MCF 10A (cell line): ENCODE results near the gene ADCY4. TPM values are rescaled to one million over a fixed set of nuclear protein-coding genes. Genes with fewer than 3 reads are reported as not detected.

Experiments used
- BruUV-seq: library from RNA; stranded (reverse); fragments of 400-500 nt; replicated peaks from 2 replicates; lab custom pipeline; 2021; lab: Mats Ljungman, UMichigan
- CTCF ChIA-PET: fragments of 300-600 bp; sonication (Branson Sonifier 250); formaldehyde crosslinking; extraction: SDS; loops from one replicate; lab custom pipeline; 2021; ENCODE audit warnings: antibody characterized with exemption, inconsistent platforms; lab: Yijun Ruan, JAX
- POLR2A ChIA-PET: fragments of 300-600, 350-650 bp; sonication (Branson Sonifier 250); formaldehyde crosslinking; extraction: SDS; loops from one replicate; lab custom pipeline; 2020; ENCODE audit warnings: antibody characterized with exemption, inconsistent platforms; lab: Yijun Ruan, JAX
- DNase-seq: peaks from one replicate; pipeline ENCODE4 v3.0.0-alpha.2; 2018; ENCODE audit not compliant: unreplicated experiment
- H3K27ac Mint-ChIP-seq: one replicate; pipeline ENCODE4 v1.8.0; 2022; ENCODE audit warnings: mild to moderate bottlenecking, low read depth, mixed read lengths; ENCODE audit not compliant: unreplicated experiment
- H3K27me3 Mint-ChIP-seq: one replicate; pipeline ENCODE4 v1.8.0; 2022; ENCODE audit warnings: mixed read lengths; ENCODE audit not compliant: insufficient read depth, unreplicated experiment
- H3K36me3 Mint-ChIP-seq: one replicate; pipeline ENCODE4 v1.8.0; 2022; ENCODE audit warnings: mild to moderate bottlenecking, moderate library complexity, mixed read lengths; ENCODE audit not compliant: insufficient read depth, unreplicated experiment
- H3K4me1 Mint-ChIP-seq: one replicate; pipeline ENCODE4 v1.8.0; 2022; ENCODE audit warnings: mixed read lengths; ENCODE audit not compliant: insufficient read depth, unreplicated experiment
- H3K4me3 Mint-ChIP-seq: one replicate; pipeline ENCODE4 v1.8.0; 2022; ENCODE audit warnings: mild to moderate bottlenecking, moderate library complexity, mixed read lengths; ENCODE audit not compliant: unreplicated experiment
- H3K9me3 Mint-ChIP-seq: one replicate; pipeline ENCODE4 v1.8.0; 2022; ENCODE audit warnings: mixed read lengths; ENCODE audit not compliant: unreplicated experiment
- intact Hi-C: fragments of 100-400 bp; cut with micrococcal nuclease; formaldehyde crosslinking; loops from 2 replicates; pipeline ENCODE4 v1.14.1; 2022
- total RNA-seq: library from RNA; stranded (reverse); gene quantifications from 2 replicates; pipeline ENCODE4 v1.2.3, GENCODE V29; 2022
- TF ChIP-seq, protein P1 (sequence below): fragments of 200-600 bp; IDR thresholded peaks from one replicate; pipeline ENCODE4 v1.8.0; 2022; ENCODE audit warnings: antibody characterized with exemption, mild to moderate bottlenecking; ENCODE audit not compliant: unreplicated experiment

Gene ADCY4
- total RNA-seq, 1 experiment from 2014 or later, result not detected

DNA sequence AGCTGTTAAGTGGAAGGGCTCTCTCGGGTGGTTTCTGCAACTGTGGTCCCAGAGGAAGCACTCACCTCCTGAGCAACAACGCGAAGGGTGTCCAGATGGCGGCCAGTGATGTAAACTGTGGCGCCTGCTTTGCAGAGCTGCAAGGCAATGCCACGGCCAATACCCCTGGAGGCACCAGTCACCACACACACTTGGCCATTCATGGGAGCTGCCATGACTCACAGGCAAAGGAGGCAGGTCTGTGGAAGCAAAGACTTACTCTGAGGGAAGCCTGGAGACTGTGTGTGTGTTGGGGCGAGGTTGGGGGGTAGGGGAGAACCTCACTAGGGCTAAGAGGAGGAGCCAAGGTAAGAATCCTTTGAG lies 36.0 kb downstream of the ADCY4 start:
- H3K27ac Mint-ChIP-seq, result peak overlapping the region; percentile 78
- no TSS peak for BruUV-seq
- H3K4me1 Mint-ChIP-seq, result peaks cover 33% of the 10 kb centered on the region
- peak overlapping the region; percentile 95 for H3K4me3 Mint-ChIP-seq
- ChIA-PET POLR2A (interaction anchor here (0.5 to 7.6 kb wide), 31 partner anchors 8 to 190 kb away, joined by 3 to 187 read pairs (median 5); partner anchors contain the start of genes CHMP4A, CIDEB, EMC9 and GMPR2), CTCF (interaction anchor here (1.0 to 11.2 kb wide), 10 partner anchors 9 to 256 kb away, joined by 3 to 414 read pairs (median 33); partner anchors contain the start of genes CHMP4A, CIDEB, GMPR2 and LTB4R)
- H3K9me3 Mint-ChIP-seq, result no peaks in the 10 kb centered on the region
- no peaks in the 10 kb centered on the region for H3K27me3 Mint-ChIP-seq
- DNase-seq, result peak; percentile 91
- TF ChIP-seq, protein P1, sequence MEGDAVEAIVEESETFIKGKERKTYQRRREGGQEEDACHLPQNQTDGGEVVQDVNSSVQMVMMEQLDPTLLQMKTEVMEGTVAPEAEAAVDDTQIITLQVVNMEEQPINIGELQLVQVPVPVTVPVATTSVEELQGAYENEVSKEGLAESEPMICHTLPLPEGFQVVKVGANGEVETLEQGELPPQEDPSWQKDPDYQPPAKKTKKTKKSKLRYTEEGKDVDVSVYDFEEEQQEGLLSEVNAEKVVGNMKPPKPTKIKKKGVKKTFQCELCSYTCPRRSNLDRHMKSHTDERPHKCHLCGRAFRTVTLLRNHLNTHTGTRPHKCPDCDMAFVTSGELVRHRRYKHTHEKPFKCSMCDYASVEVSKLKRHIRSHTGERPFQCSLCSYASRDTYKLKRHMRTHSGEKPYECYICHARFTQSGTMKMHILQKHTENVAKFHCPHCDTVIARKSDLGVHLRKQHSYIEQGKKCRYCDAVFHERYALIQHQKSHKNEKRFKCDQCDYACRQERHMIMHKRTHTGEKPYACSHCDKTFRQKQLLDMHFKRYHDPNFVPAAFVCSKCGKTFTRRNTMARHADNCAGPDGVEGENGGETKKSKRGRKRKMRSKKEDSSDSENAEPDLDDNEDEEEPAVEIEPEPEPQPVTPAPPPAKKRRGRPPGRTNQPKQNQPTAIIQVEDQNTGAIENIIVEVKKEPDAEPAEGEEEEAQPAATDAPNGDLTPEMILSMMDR, result no peak
- intact Hi-C loops, result loop anchor here (2.0 to 5.0 kb wide), 2 partner anchors 192 to 284 kb away; no protein-coding TSS in a partner anchor
- H3K36me3 Mint-ChIP-seq, result peaks cover 65% of the 10 kb centered on the region

DNA sequence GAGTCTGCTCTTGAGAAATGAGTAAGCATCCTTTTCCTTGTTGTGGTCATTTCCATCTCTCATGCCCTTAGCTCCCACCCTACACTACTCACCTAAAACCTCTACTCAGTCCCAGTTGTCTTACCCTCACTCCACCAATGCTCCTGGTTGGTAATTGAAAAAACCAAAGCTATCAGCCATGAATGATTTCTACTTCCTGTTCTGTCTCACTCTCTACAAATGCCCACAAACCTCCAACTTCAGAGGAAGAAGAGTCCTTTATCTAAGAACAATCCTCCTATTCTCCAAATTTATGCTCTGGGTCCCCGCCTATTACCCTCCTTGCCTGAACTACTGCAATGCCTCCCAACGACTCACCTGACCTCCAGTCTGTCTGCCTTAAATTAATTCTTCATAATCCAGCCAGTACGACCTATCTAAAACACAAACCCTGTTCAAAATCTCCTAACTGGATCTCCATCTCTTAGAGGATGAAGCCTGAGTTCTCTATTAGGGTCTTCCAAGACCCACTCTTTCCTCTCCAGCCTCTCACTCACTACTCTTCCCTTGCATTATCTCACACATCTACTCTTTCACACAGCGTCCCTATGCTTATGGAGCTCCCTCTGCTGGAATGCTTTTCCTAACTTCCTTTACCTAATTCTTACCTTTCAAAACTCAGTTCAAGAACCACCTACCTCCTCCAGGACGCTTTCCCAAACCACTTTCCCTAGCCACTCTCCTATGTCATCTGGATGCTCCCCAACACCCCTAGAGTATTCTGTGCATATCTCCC lies 37.5 kb downstream of the ADCY4 start:
- Mint-ChIP-seq H3K36me3 (peaks cover 64% of the 10 kb centered on the region), H3K27me3 (no peaks in the 10 kb centered on the region), H3K4me1 (peaks cover 33% of the 10 kb centered on the region), H3K27ac (peak overlapping the region; percentile 11), H3K4me3 (peak overlapping the region; percentile 22), H3K9me3 (no peaks in the 10 kb centered on the region)
- CTCF ChIA-PET, result interaction anchor here (0.6 to 11.2 kb wide), 33 partner anchors 8 to 976 kb away, joined by 3 to 414 read pairs (median 4); partner anchors contain the start of genes CHMP4A, CIDEB, GMPR2 and IRF9
- POLR2A ChIA-PET, result interaction anchor here (0.5 to 7.6 kb wide), 24 partner anchors 8 to 189 kb away, joined by 3 to 187 read pairs (median 4); partner anchors contain the start of genes CHMP4A, CIDEB, DCAF11 and GMPR2
- DNase-seq, result peak; percentile 71
- TF ChIP-seq, protein P1, result peak; percentile 43
- BruUV-seq, result no TSS peak
- intact Hi-C loops, result loop anchor here (1.0 to 5.0 kb wide), 4 partner anchors 26 to 190 kb away; partner anchors contain the start of genes MDP1 and RABGGTA

DNA sequence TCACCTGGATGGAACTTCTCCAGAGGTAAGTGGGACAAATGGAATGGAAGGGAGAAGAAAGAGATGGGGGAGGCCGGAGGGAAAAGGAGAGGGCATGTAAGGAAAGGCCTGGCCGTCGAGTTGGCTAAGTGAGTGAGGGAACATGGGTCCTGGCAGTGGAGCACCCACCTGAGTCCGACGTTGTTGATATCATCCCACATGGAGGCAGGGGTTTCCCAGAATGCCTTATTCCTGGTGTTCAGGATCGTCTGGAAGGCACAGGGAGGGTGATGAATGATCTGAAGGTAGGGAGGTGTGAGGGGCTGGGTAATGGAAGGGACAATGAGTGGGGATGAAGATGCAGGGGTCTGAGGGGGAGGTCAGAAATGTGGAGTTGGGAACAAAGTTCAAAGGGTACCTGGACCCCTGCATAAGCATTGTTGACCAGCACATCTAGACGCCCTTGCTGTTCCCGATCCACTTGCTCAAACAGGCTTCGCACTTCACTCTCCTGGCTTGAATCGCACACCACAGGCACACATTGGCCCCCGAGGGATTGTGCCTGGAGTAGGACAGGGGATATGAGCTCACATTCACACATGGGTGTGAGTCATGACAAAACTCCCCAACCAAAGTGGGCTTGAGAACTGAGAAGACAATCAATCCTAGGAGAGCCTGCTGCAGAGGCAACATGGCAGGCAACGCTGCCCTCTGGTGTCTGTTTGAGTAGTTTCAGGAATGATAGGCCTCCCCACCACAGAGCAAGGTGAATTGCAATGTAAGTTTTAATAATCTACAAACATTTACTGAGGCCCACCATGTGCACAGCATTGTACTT lies 38.3 kb downstream of the ADCY4 start:
- Mint-ChIP-seq H3K27ac (peak overlapping the region; percentile 11), H3K4me1 (peaks cover 33% of the 10 kb centered on the region), H3K36me3 (peaks cover 61% of the 10 kb centered on the region), H3K27me3 (no peaks in the 10 kb centered on the region), H3K4me3 (peak overlapping the region; percentile 46), H3K9me3 (no peaks in the 10 kb centered on the region)
- peak; percentile 93 for DNase-seq
- CTCF ChIA-PET, result interaction anchor here (0.6 to 11.2 kb wide), 28 partner anchors 9 to 975 kb away, joined by 3 to 414 read pairs (median 6); partner anchors contain the start of genes CHMP4A, CIDEB, GMPR2 and IRF9
- TF ChIP-seq, protein P1, result peak; percentile 71
- POLR2A ChIA-PET, result interaction anchor here (0.5 to 7.6 kb wide), 22 partner anchors 9 to 685 kb away, joined by 3 to 187 read pairs (median 6); partner anchors contain the start of genes CHMP4A, CIDEB, DCAF11 and GMPR2
- intact Hi-C loops, result loop anchor here (1.0 to 5.0 kb wide), 4 partner anchors 25 to 189 kb away; partner anchors contain the start of genes MDP1 and RABGGTA
- no TSS peak for BruUV-seq
